Endothelial cell of umbilical vein (primary cell): ENCODE results near the gene DCC. TPM values are rescaled to one million over a fixed set of nuclear protein-coding genes. Genes with fewer than 3 reads are reported as not detected.

Source experiments
- BruUV-seq: library from RNA; stranded (reverse); fragments of 400-500 nt; replicated peaks from 2 replicates; lab custom pipeline; 2021; lab: Mats Ljungman, UMichigan
- CTCF ChIA-PET: fragments of 300-600, 350-600 bp; sonication (Branson Sonifier 250); formaldehyde crosslinking; loops from one replicate; lab custom pipeline; 2021; ENCODE audit warnings: antibody characterized with exemption, inconsistent platforms; lab: Charles Lee
- POLR2A ChIA-PET: fragments of 300-600, 350-600 bp; sonication (Branson Sonifier 250); formaldehyde crosslinking; loops from one replicate; lab custom pipeline; 2021; ENCODE audit warnings: antibody characterized with exemption, inconsistent platforms; lab: Charles Lee
- DNase-seq: peaks from one replicate; pipeline ENCODE4 v3.0.0-alpha.2; 2011; ENCODE audit warnings: low read depth, low spot score
- FAIRE-seq: peaks from 2 replicates; lab custom pipeline; 2011; peaks lifted over from hg19 to GRCh38; lab: Jason Lieb, UNC
- H2AFZ ChIP-seq: 2 replicates; pipeline ENCODE4 v1.6.0; 2012; ENCODE audit warnings: low read depth, low read length, control low read depth, inconsistent platforms
- H3K27ac ChIP-seq: 2 replicates; pipeline ENCODE4 v1.5.1; 2011; ENCODE audit warnings: low read depth, mild to moderate bottlenecking, control low read depth, low read length, moderate library complexity; ENCODE audit not compliant: insufficient read depth
- H3K27me3 ChIP-seq, 2 experiments: 2 replicates each; pipeline versions ENCODE4 v1.6.0 to v1.6.1; 2011; ENCODE audit warnings: low read length in 2 of 2, mixed read lengths in 1 of 2; ENCODE audit not compliant: control insufficient read depth in 2 of 2, insufficient read depth in 2 of 2
- H3K36me3 ChIP-seq, 2 experiments: 2 replicates in 1 of 2; 3 replicates in 1 of 2; pipeline ENCODE4 v1.5.1; 2011; ENCODE audit warnings: low read length in 2 of 2, mild to moderate bottlenecking in 1 of 2, moderate library complexity in 1 of 2; ENCODE audit not compliant: control insufficient read depth in 2 of 2, insufficient read depth in 2 of 2; ENCODE audit errors: extremely low read depth in 1 of 2
- H3K4me1 ChIP-seq: 3 replicates; pipeline ENCODE4 v1.5.1; 2011; ENCODE audit warnings: mild to moderate bottlenecking, low read length; ENCODE audit not compliant: control insufficient read depth, insufficient read depth; ENCODE audit errors: extremely low read depth
- H3K4me2 ChIP-seq: 2 replicates; pipeline ENCODE4 v1.6.1; 2011; ENCODE audit warnings: low read length, control low read depth, mixed read lengths; ENCODE audit not compliant: insufficient read depth
- H3K4me3 ChIP-seq, 3 experiments: fragments of 200-600 bp in 1 of 3; sonication (generic), shearing (Covaris generic) in 1 of 3; replicated peaks in 1 of 3; 2 replicates each; pipeline ENCODE4 v1.5.1; 2011 to 2016; ENCODE audit warnings: control low read depth in 3 of 3, low read length in 3 of 3, mild to moderate bottlenecking in 2 of 3, inconsistent platforms in 1 of 3, low read depth in 1 of 3, moderate library complexity in 1 of 3; ENCODE audit not compliant: insufficient read depth in 1 of 3
- H3K79me2 ChIP-seq: 2 replicates; pipeline ENCODE4 v1.6.0; 2012; ENCODE audit warnings: low read length, inconsistent platforms; ENCODE audit not compliant: control insufficient read depth, insufficient read depth
- H3K9ac ChIP-seq: replicated peaks from 2 replicates; pipeline ENCODE3; 2011; ENCODE audit warnings: low read length, control low read depth; ENCODE audit not compliant: insufficient read depth; ENCODE audit errors: extremely low read depth
- H3K9me1 ChIP-seq: replicated peaks from 3 replicates; pipeline ENCODE4 v1.6.0; 2011; ENCODE audit warnings: mild to moderate bottlenecking, low read length; ENCODE audit not compliant: control insufficient read depth, insufficient read depth; ENCODE audit errors: extremely low read depth
- H3K9me3 ChIP-seq: replicated peaks from 2 replicates; pipeline ENCODE4 v1.5.1; 2012; ENCODE audit warnings: low read length, inconsistent platforms; ENCODE audit not compliant: control insufficient read depth, insufficient read depth
- H4K20me1 ChIP-seq: replicated peaks from 2 replicates; pipeline ENCODE3; 2011; ENCODE audit warnings: mild to moderate bottlenecking, low read length; ENCODE audit not compliant: control insufficient read depth, insufficient read depth; ENCODE audit errors: extremely low read depth
- EZH2 ChIP-seq: IDR thresholded peaks from 2 replicates; pipeline ENCODE4 v1.6.1; 2012; ENCODE audit warnings: borderline replicate concordance, low read depth, mild to moderate bottlenecking, moderate library complexity, low read length, inconsistent platforms; ENCODE audit not compliant: severe bottlenecking
- FOS ChIP-seq: IDR thresholded peaks from 2 replicates; pipeline ENCODE4 v1.6.1; 2011; ENCODE audit warnings: mild to moderate bottlenecking, low read length, moderate library complexity, borderline replicate concordance; ENCODE audit not compliant: insufficient read depth
- GATA2 ChIP-seq: IDR thresholded peaks from 2 replicates; pipeline ENCODE4 v1.7.0; 2011; ENCODE audit warnings: low read depth, mild to moderate bottlenecking, moderate library complexity, mixed read lengths, low read length; ENCODE audit not compliant: insufficient read length, insufficient read depth
- JUN ChIP-seq: IDR thresholded peaks from 2 replicates; pipeline ENCODE4 v1.6.1; 2011; ENCODE audit warnings: borderline replicate concordance, low read depth; ENCODE audit not compliant: insufficient read length, insufficient read depth
- MYC ChIP-seq: IDR thresholded peaks from one replicate; pipeline ENCODE4 v1.6.1; 2011; ENCODE audit warnings: mild to moderate bottlenecking, low read depth, low read length
- POLR2A ChIP-seq: IDR thresholded peaks from 2 replicates; pipeline ENCODE4 v1.6.1; 2012; ENCODE audit warnings: low read depth, mild to moderate bottlenecking, control low read depth, low read length
- POLR2AphosphoS5 ChIP-seq: IDR thresholded peaks from 2 replicates; pipeline ENCODE4 v1.6.1; 2012; ENCODE audit warnings: low read depth, mild to moderate bottlenecking, control low read depth, low read length, moderate library complexity; ENCODE audit not compliant: insufficient read depth
- dilution Hi-C: fragments of 300-500 bp; cut with MboI; formaldehyde crosslinking; loops from one replicate; pipeline ENCODE4 v1.15.0; 2019; ENCODE audit warnings: low sequenced_read_pairs; ENCODE audit not compliant: extremely low pct_ligation_motif_present
- intact Hi-C: fragments of 100-400 bp; cut with micrococcal nuclease; formaldehyde crosslinking; loops from one replicate; pipeline ENCODE4 v1.10.0; 2022
- polyA plus RNA-seq, 4 experiments: library from polyadenylated mRNA; depleted of rRNA in 3 of 4; stranded (reverse) in 3 of 4; unstranded in 1 of 4; fragments of >200 nt; gene quantifications; 2 replicates each; pipeline versions ENCODE4 v1.2.1 to v1.2.3, GENCODE V29; 2011 to 2012; ENCODE audit warnings: missing spikeins in 1 of 4
- total RNA-seq: library from RNA; stranded (reverse); gene quantifications from 2 replicates; pipeline ENCODE4 v1.2.3, GENCODE V29; 2021
- TF ChIP-seq, protein P1 (sequence below), 2 donors: IDR thresholded peaks; 1 replicate in 1 of 2; 2 replicates in 1 of 2; pipeline ENCODE4 v1.5.1; 2011; ENCODE audit warnings: low read length in 2 of 2, mild to moderate bottlenecking in 2 of 2, moderate library complexity in 2 of 2, control low read depth in 1 of 2, inconsistent platforms in 1 of 2, low read depth in 1 of 2; ENCODE audit not compliant: insufficient read depth in 1 of 2; ENCODE audit errors: extremely low read depth in 1 of 2
- TF ChIP-seq, protein P2 (sequence below): IDR thresholded peaks from 2 replicates; pipeline ENCODE4 v1.6.1; 2011; ENCODE audit not compliant: insufficient read depth, insufficient read length

DCC gene
- total and polyA plus RNA-seq, 2 donors (not counting 3 experiments of a cell fraction or from before 2014, with no cell fraction given) = not detected

DNA sequence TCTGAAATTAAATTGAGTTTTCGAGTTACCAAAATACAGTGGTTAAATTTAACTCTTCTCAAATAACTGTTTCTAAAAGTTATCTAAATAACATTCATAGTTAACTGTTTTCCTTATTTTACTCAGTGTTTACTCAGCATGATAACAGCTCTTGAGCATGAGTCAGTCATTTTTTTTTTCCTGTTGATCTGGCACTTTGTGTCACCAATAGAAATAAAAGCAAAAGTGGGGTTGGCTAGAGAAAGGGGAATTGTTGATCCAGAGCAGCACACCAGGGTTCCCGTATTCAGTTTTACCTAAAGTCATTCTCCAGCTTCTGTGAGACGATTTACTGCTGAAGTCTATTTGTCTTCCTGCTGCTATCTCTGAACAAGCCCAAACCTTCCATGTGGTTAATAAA, 851.6 kb downstream of the DCC start:
- H3K4me3 ChIP-seq = no peak overlapping the region
- H3K9me3 ChIP-seq = peaks cover 2% of the 10 kb centered on the region
- intact Hi-C loops = no loop called here
- ChIA-PET POLR2A (no interaction called here), CTCF (no interaction called here)
- H2AFZ ChIP-seq = no peak overlapping the region
- H3K27ac ChIP-seq = no peak overlapping the region
- dilution Hi-C loops = no loop called here
- no peaks in the 10 kb centered on the region for H3K36me3 ChIP-seq
- BruUV-seq = no TSS peak
- H3K9ac ChIP-seq = no peak overlapping the region
- no peaks in the 10 kb centered on the region for H3K9me1 ChIP-seq
- FAIRE-seq (no peak), DNase-seq (no peak)
- H4K20me1 ChIP-seq = no peaks in the 10 kb centered on the region
- H3K4me1 ChIP-seq = no peaks in the 10 kb centered on the region
- TF ChIP-seq FOS (no peak), EZH2 (no peak), GATA2 (no peak), POLR2A (no peak), POLR2AphosphoS5 (no peak), MYC (no peak), JUN (no peak)
- TF ChIP-seq, protein P1, sequence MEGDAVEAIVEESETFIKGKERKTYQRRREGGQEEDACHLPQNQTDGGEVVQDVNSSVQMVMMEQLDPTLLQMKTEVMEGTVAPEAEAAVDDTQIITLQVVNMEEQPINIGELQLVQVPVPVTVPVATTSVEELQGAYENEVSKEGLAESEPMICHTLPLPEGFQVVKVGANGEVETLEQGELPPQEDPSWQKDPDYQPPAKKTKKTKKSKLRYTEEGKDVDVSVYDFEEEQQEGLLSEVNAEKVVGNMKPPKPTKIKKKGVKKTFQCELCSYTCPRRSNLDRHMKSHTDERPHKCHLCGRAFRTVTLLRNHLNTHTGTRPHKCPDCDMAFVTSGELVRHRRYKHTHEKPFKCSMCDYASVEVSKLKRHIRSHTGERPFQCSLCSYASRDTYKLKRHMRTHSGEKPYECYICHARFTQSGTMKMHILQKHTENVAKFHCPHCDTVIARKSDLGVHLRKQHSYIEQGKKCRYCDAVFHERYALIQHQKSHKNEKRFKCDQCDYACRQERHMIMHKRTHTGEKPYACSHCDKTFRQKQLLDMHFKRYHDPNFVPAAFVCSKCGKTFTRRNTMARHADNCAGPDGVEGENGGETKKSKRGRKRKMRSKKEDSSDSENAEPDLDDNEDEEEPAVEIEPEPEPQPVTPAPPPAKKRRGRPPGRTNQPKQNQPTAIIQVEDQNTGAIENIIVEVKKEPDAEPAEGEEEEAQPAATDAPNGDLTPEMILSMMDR (IDR thresholded peaks at IDR 0.05; ENCODE audit: extremely low read depth in 1 of 2, insufficient read depth in 1 of 2, low read depth in 1 of 2, low read length in 2 of 2) = no peak
- TF ChIP-seq, protein P2, sequence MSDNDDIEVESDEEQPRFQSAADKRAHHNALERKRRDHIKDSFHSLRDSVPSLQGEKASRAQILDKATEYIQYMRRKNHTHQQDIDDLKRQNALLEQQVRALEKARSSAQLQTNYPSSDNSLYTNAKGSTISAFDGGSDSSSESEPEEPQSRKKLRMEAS = no peak
- no peaks in the 10 kb centered on the region for H3K27me3 ChIP-seq
- H3K4me2 ChIP-seq = no peak overlapping the region
- H3K79me2 ChIP-seq = no peaks in the 10 kb centered on the region
